ENCODE data around the gene BIK. TPM values are rescaled to one million over a fixed set of nuclear protein-coding genes. Genes with fewer than 3 reads are reported as not detected.

The BIK gene
- total RNA-seq, 1 experiment from 2014 or later, result 0.14 TPM

DNA sequence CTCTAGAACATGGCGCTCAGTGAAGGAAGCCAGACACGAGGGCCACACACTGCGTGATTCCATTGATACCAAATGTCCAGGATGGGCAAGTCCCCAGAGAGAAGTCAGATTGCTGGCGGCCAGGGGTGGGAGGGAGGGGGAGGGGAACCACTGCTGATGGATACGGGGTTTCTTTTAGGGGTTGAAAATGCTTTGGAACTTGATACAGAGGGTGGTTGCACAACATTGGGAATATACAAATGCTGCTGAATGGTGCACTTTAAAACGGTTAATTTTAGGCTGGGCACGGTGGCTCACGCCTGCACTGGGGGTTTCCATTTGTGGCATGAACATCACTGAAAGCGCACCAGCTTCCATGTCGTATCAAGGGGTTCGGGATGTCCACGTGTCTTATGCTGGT, 45.9 kb downstream of the BIK start:
- H3K4me3 ChIP-seq, result no peak overlapping the region
- H3K27me3 ChIP-seq, result no peaks in the 10 kb centered on the region
- peaks cover 20% of the 10 kb centered on the region for H3K4me1 ChIP-seq
- no peak overlapping the region for H3K27ac ChIP-seq
- no peaks in the 10 kb centered on the region for H3K36me3 ChIP-seq
- H3K9me3 ChIP-seq (replicated peaks), result no peaks in the 10 kb centered on the region
- DNase-seq, result no peak

DNA sequence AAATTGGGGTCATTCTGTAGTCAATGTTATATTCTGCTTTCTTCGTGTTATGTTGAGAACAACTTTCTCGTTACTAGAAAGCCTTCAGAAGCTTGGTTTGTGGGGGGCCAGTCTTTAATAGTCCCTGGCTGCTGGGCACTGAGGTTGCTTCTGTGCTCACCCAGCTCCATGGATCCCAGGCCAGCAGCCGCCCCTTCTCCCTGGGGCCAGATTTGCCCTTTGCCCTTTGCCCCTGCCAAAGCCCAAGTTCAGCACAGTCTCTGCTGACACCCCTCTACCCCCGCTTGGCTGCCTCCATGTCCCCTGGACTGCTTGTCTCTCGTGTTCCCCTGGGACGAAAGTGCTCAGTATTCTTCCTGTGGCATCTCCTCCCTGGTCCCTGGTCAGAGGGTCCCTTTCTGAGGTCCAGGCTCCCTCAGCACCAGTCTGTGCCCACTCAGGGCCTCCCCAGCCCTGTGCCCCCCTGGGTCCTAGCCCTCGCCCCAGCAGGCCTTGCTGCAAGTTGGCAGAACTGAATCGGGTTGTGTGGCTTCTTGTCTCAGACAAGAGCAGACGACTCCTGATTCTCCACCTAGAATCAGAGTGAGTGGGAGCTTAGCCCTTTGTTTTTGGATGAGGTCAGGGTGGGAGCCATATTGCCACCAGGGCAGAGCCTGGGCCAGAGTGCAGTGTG, 47.5 kb downstream of the BIK start:
- no peak overlapping the region for H3K4me3 ChIP-seq

DNA sequence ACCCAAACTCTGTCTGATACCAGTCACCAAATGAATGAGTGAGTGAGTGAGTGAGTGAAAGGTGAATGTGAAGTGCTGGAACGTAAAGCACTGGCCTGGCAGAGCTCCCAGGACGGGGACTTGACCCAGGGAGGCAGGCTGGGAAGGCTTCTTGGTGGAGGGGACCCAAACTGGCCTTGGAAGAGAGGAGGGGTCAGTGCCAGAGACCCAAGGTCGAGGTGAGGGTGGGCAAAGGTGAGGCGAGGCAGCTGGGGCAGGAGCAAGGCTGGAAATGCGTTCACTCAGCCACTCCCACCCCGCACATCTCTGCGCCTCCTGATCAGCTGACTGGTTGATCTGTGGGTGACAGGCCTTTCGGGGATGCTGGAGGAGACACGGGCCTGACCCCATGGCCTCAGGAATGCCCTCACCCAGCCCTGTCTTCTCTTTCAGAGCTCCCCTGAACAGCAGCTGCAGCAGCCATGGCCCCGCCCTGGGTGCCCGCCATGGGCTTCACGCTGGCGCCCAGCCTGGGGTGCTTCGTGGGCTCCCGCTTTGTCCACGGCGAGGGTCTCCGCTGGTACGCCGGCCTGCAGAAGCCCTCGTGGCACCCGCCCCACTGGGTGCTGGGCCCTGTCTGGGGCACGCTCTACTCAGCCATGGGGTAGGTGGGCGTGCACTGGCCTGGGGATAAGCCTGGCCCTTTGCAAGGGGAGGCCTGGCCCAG, 48.4 kb downstream of the BIK start:
- Histone ChIP-seq H3K36me3 (no peaks in the 10 kb centered on the region), H3K9me3 (replicated peaks) (no peaks in the 10 kb centered on the region), H3K27me3 (peaks cover 8% of the 10 kb centered on the region; the same call in 1 of the 2 replicates), H3K27ac (no peak overlapping the region), H3K4me1 (peaks cover 13% of the 10 kb centered on the region), H3K4me3 (no peak overlapping the region)
- no peak for DNase-seq

More for the DNA sequence above, 47.5 kb downstream of the BIK start:
- no peak for DNase-seq
- no peak overlapping the region for H3K27ac ChIP-seq
- H3K4me1 ChIP-seq, result peaks cover 13% of the 10 kb centered on the region
- no peaks in the 10 kb centered on the region for H3K27me3 ChIP-seq
- H3K9me3 ChIP-seq (replicated peaks), result no peaks in the 10 kb centered on the region
- no peaks in the 10 kb centered on the region for H3K36me3 ChIP-seq

DNA sequence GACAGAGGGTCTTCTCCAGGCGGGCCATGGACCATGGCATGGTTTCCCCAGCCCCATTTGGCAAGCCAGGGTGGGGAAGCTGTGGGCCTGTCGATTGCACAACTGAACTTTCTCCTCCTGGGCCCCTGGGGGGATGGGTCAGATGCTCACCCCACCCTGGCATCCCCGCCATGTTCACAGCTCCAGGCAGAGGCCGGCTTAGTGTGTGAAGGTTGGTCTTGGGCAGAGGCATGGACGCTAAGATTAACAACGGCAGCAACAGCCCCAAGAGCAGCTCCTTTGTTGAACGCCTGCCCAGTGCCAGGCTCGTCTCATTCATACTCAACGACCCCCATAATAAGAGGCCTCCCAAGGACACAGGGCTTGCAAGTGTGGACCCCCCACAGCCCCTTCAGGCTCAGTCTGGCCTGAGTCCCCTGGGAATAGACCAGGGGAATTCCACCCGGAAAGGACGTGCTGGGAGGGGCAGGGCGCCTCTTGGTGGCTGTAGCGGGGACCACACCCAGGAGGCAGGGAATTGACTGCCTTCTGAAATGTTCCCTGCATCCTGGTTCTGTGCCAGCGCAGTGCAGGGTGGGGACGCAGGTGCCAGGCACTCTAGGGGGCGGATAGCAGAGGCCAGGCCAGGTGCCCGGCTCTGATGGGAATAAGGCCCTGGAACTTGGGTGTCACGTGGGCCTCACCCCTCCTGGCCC, 49.1 kb downstream of the BIK start:
- H3K36me3 ChIP-seq, result no peaks in the 10 kb centered on the region
- peak; percentile 66 to 71 for DNase-seq
- peaks cover 13% of the 10 kb centered on the region for H3K4me1 ChIP-seq
- H3K9me3 ChIP-seq (replicated peaks), result no peaks in the 10 kb centered on the region
- H3K27me3 ChIP-seq, result peaks cover 13% of the 10 kb centered on the region; the same call in 1 of the 2 replicates
- H3K4me3 ChIP-seq, result no peak overlapping the region
- H3K27ac ChIP-seq, result no peak overlapping the region

DNA sequence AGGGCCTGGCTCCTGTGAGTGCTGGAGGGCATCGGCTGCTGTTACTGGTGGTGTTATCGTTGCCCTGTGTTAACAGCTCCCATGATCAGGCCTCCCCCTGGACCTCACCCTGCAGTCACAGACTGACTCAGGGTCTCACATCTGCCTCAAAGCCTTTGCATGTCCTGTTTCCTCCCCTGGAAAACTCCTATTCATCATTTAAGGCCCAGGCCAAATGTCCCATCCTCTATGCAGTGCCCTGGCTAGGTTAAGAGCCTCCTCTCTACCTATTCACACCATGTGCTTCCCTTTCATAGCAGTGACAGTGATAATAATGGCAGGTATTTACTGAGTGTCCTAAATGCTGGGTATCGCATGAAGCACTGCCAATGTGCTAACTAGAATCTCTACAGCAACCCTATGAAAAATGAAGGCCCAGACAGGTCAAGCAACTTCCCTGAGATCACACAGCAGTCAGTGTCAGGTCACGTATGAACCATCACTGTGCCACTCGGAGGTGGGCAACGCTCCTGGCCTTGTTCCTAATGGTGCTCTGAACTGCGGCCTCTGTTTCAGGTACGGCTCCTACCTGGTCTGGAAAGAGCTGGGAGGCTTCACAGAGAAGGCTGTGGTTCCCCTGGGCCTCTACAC, 50.1 kb downstream of the BIK start:
- H3K9me3 ChIP-seq (replicated peaks), result no peaks in the 10 kb centered on the region
- no peak for DNase-seq

DNA sequence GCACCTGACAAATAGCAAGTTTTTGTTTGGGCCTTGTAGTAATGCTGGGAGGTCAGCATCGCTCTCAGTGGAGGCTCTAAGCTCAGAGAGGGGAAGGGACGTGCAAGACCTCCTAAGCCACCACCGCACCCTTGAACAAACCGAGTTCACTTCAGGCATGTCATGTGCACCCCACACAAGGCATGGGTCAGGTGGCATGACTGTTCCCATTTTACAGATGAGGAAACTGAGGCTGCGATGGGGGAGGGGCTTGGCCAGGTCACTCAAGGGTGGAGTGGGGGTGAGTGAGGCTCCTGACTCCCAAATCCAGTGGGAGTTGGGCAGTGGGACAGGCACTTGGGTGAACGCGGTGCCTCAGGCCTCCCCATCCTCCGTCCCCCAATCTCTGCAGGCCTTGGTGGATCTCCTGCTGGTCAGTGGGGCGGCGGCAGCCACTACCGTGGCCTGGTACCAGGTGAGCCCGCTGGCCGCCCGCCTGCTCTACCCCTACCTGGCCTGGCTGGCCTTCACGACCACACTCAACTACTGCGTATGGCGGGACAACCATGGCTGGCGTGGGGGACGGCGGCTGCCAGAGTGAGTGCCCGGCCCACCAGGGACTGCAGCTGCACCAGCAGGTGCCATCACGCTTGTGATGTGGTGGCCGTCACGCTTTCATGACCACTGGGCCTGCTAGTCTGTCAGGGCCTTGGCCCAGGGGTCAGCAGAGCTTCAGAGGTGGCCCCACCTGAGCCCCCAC, 52.0 kb downstream of the BIK start:
- Histone ChIP-seq H3K4me1 (no peaks in the 10 kb centered on the region), H3K27ac (no peak overlapping the region), H3K4me3 (no peak overlapping the region), H3K27me3 (peaks cover 13% of the 10 kb centered on the region; the same call in 1 of the 2 replicates), H3K9me3 (replicated peaks) (no peaks in the 10 kb centered on the region), H3K36me3 (no peaks in the 10 kb centered on the region)
- no peak for DNase-seq

More for the DNA sequence above, 50.1 kb downstream of the BIK start:
- H3K36me3 ChIP-seq, result no peaks in the 10 kb centered on the region
- H3K27me3 ChIP-seq, result peaks cover 13% of the 10 kb centered on the region; the same call in 1 of the 2 replicates
- H3K27ac ChIP-seq, result no peak overlapping the region
- H3K4me1 ChIP-seq, result peaks cover 9% of the 10 kb centered on the region
- H3K4me3 ChIP-seq, result no peak overlapping the region

DNA sequence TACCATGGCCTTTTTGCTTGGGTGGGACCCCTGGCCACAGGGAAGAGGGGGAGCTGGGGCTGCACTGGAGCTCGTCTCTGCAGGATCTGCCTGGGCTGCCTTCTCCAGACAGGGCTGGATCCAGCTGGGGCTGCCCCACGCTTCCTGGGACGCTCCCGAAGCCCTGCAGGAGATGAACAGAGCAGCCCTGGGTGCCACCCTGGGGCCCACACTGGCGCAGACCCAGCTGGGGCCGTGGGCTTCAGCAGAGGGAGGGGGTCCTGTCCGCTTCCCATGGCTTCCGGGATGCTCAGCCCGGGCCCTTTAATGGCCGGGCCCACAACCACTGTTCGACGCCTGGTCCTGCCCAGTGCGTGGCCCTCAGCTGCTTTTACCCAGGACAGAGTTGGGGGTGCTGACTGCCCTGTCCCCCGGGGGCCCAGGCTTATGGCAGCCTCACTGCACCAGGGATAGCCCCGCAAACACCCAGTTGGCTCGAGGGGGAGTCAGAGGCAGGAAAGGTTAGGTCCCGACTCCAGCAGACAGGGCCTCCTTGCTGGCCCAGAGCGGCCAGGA, 52.8 kb downstream of the BIK start:
- H3K4me1 ChIP-seq, result no peaks in the 10 kb centered on the region
- no peak overlapping the region for H3K4me3 ChIP-seq
- peaks cover 13% of the 10 kb centered on the region; the same call in 1 of the 2 replicates for H3K27me3 ChIP-seq
- no peak overlapping the region for H3K27ac ChIP-seq
- H3K9me3 ChIP-seq (replicated peaks), result no peaks in the 10 kb centered on the region
- no peak for DNase-seq
- H3K36me3 ChIP-seq, result peaks cover 3% of the 10 kb centered on the region; the same call in 1 of the 2 replicates

DNA sequence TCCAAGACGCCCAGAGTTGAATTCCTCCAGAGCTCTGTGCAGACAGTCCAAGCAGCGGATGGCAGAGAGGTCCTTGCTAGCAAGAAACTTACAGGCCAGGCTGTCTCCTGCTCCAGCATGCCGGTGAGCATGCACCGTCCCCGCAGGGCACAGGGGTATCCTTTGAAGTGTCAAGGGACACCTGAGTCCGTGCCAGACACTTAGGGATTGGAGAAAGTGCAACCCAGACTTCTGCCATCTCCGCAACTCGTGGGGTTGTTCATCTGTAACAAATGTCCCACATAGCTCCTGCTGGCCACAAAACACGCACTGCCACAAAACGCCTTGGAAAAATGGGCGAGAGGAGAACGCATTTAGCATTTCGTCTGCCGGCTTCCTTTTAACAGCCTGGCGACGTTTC, 54.1 kb downstream of the BIK start:
- H3K4me1 ChIP-seq, result no peaks in the 10 kb centered on the region
- H3K27ac ChIP-seq, result no peak overlapping the region
- H3K27me3 ChIP-seq, result peaks cover 13% of the 10 kb centered on the region; the same call in 1 of the 2 replicates
- H3K4me3 ChIP-seq, result no peak overlapping the region
- DNase-seq, result no peak
- peaks cover 3% of the 10 kb centered on the region; the same call in 1 of the 2 replicates for H3K36me3 ChIP-seq
- no peaks in the 10 kb centered on the region for H3K9me3 ChIP-seq (replicated peaks)

DNA sequence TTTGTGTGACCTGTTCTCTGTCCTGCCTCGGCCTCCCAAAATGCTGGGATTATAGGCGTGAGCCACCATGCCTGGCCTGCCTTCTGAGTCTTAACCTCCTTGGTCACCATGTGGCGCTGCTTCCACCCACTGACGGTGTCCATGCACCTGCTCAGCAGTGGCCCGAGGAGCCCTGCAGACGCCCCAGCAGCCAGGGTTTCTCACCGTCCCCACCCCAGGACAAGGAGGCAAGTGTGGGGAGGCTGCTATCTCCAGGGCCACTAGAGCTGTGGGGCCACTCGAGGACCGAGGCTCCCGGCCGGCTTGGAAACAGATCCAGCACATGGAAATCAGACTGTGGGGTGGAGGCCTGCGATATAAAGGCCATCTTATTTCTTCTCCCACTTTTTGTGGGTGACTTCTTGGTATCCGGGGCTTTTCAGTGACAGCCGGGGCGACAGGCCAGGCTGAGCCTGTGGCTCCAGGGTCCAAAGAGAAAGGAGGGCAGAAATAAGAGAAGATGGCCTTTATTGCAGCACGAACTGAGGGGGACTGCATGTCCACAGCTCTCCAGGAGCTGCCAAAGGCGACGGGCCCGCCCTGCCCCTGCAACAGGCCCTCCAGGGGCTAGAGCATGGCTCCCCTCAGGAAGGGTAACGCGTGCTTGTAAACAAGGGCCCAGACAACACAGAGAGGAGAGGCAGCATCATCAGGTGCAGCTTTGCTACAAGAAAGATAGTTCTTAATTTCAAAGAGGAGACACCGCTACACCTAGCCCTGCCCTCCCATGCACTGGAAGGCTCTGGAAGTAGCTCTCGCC, 55.8 kb downstream of the BIK start:
- H3K27ac ChIP-seq, result no peak overlapping the region
- H3K36me3 ChIP-seq, result peaks cover 10% of the 10 kb centered on the region; the same call in 1 of the 2 replicates
- peaks cover 13% of the 10 kb centered on the region; the same call in 1 of the 2 replicates for H3K27me3 ChIP-seq
- H3K4me3 ChIP-seq, result no peak overlapping the region
- no peaks in the 10 kb centered on the region for H3K9me3 ChIP-seq (replicated peaks)
- H3K4me1 ChIP-seq, result no peaks in the 10 kb centered on the region
- DNase-seq, result no peak

DNA sequence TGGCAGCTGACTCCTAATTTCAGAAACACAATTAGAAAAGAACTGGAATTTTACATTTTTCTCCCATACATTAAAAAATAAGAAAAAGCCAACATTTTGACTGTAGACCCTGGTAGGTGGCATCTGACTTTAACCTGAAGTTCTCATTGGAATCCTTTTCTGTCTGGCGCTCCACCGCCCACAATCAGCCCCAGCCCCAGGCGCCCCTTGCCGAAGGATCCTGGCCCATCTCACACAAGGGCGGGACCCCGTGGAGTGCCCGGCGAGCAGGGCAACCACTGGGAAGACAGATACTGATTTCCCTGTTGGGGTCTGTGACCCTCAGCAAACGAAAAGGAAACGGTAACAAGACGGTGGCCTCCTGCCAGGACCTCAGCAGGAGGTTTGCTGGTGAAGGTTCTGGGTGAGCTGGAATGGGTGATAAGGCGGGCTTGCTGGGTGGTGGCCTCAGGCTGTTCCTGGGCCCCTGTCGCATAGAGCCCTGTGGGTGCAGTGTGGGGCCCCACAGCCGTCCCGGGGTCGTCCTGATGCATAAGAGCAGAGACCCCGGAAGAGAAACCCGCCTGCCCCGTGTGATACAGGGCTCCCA, 56.5 kb downstream of the BIK start:
- DNase-seq, result no peak
- Histone ChIP-seq H3K4me1 (no peaks in the 10 kb centered on the region), H3K36me3 (peaks cover 10% of the 10 kb centered on the region; the same call in 1 of the 2 replicates)

DNA sequence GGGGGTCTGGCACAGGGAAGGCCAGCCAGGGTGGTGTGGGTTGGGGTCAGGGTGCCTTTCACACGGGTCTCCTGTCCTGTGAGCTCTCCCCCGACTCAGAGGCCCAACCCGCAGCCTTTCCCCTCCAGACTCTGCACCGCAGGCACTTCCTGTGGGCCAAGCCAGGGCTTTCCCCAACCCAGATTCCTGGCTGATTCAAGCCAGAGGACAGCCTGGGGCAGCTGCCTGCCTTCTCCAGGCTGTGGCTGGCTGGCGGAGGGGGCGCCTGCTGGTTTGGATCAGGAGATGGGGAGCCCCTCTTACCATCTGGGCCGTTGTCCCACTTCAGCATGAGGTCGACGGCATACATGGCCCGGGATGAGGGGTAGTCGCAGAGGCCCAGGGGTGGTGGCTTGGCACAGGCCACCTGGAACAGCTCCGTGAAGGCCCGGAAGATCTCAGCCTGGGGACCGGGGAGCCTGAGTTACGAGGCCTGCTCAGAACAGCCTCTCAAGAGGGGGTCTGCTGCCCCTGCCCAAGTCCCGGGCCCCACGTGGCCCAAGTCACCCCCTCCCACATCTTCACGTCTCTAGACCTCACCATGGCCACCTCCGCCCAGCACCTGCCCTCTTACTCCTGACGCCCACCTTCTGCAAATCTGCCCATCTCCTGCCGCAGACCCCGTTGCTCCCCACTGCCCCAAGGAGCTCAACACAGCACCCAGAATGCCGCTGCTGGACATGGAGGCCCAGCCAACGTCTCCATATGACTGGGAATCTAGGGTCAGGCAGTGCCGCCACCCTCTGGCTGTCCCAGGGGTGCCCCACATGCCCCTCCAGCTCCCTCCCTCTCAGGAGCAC, 58.1 kb downstream of the BIK start:
- no peak overlapping the region for H3K4me3 ChIP-seq
- DNase-seq, result no peak
- H3K27ac ChIP-seq, result no peak overlapping the region
- H3K4me1 ChIP-seq, result no peaks in the 10 kb centered on the region
- H3K27me3 ChIP-seq, result peaks cover 7% of the 10 kb centered on the region; the same call in 1 of the 2 replicates
- H3K9me3 ChIP-seq (replicated peaks), result no peaks in the 10 kb centered on the region
- peaks cover 12% of the 10 kb centered on the region; the same call in 1 of the 2 replicates for H3K36me3 ChIP-seq

More for the DNA sequence above, 56.5 kb downstream of the BIK start:
- peaks cover 13% of the 10 kb centered on the region; the same call in 1 of the 2 replicates for H3K27me3 ChIP-seq
- no peak overlapping the region for H3K4me3 ChIP-seq
- no peaks in the 10 kb centered on the region for H3K9me3 ChIP-seq (replicated peaks)
- no peak overlapping the region for H3K27ac ChIP-seq

Data from SJCRH30 (cell line).